ENCODE measurements around the gene ST8SIA6. TPM values are rescaled to one million over a fixed set of nuclear protein-coding genes. Genes with fewer than 3 reads are reported as not detected.

The ST8SIA6 gene
- total and polyA plus RNA-seq, 4 experiments from 2014 or later, result 0.30 to 0.58 (median 0.52) TPM; not detected in 1

DNA sequence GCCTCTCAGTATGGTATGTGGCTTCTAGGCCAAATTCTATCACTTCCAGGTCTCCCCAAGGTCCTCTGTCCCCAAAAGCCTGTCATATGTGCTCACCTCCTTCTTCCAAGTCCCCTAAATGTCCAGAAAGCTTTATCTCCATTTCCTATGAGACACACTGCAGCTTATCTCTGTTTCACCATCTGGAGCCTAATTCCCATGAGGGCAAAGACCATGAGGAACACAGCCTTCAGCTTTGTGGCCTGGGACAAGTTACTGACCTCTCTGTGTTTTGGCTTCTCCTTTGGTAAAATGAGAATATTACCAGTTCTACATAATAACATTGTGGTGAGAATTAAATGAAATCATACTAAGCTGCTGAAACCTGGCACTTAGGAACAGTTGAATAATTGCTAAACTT is 19.2 kb downstream of the ST8SIA6 start:
- Mint-ChIP-seq H3K27me3 (peaks cover 2% of the 10 kb centered on the region in 2 donors), H3K27ac (peak overlapping the region in 1 of 7 donors; percentile 31), H3K9me3 (peaks cover 0 to 4% (median 1%) of the 10 kb centered on the region in 8 donors), H3K4me3 (no peak overlapping the region), H3K36me3 (no peaks in the 10 kb centered on the region), H3K4me1 (peaks cover 5 to 9% (median 8%) of the 10 kb centered on the region in 4 donors)
- DNase-seq, result no peak
- H3K27ac ChIP-seq (ENCODE audit: low read depth, low read length), result no peak overlapping the region
- intact Hi-C loops (cut with micrococcal nuclease), result no loop called here
- H3K36me3 ChIP-seq (ENCODE audit: insufficient read depth, low read length), result no peaks in the 10 kb centered on the region
- H3K27me3 ChIP-seq (ENCODE audit: insufficient read depth, low read length), result no peaks in the 10 kb centered on the region
- no peak overlapping the region for H3K4me3 ChIP-seq (ENCODE audit: low read length in 2 of 2)
- ChIA-PET POLR2A (ENCODE audit: partially characterized antibody) (interaction anchor here (1.6 kb wide), 1 partner anchor 209 kb away, joined by 3 read pairs; the partner anchor contains the start of gene STAM), CTCF (ENCODE audit: partially characterized antibody) (interaction anchor here (0.8 to 2.2 kb wide), 4 partner anchors 19 to 29 kb away, joined by 3 to 14 read pairs (median 3); partner anchors contain the start of gene ST8SIA6)
- no peaks in the 10 kb centered on the region for H3K9me3 ChIP-seq (ENCODE audit: control insufficient read depth in 1 of 2, low read length in 2 of 2)
- peaks cover 9% of the 10 kb centered on the region for H3K4me1 ChIP-seq (ENCODE audit: insufficient read depth, low read length)

GRCh38 chr10:17432723-17433122 is 21.7 kb downstream of the ST8SIA6 start:
- H3K27me3 ChIP-seq (ENCODE audit: insufficient read depth, low read length), result no peaks in the 10 kb centered on the region
- no peaks in the 10 kb centered on the region for H3K9me3 ChIP-seq (ENCODE audit: control insufficient read depth in 1 of 2, low read length in 2 of 2)
- peaks cover 33% of the 10 kb centered on the region for H3K4me1 ChIP-seq (ENCODE audit: insufficient read depth, low read length)
- no peak overlapping the region for H3K4me3 Mint-ChIP-seq
- no peaks in the 10 kb centered on the region for H3K36me3 Mint-ChIP-seq
- no peak overlapping the region for H3K4me3 ChIP-seq (ENCODE audit: low read length in 2 of 2)
- H3K9me3 Mint-ChIP-seq, result peaks cover 0 to 5% (median 1%) of the 10 kb centered on the region in 8 donors
- H3K27ac ChIP-seq (ENCODE audit: low read depth, low read length), result no peak overlapping the region
- intact Hi-C loops (cut with micrococcal nuclease), result no loop called here
- CTCF ChIA-PET (ENCODE audit: partially characterized antibody), result interaction anchor here (0.6 to 18.5 kb wide), 16 partner anchors 10 to 613 kb away, joined by 3 to 467 read pairs (median 3); no protein-coding TSS in a partner anchor
- peaks cover 0 to 2% of the 10 kb centered on the region in 2 donors for H3K27me3 Mint-ChIP-seq
- peaks cover 29 to 34% (median 32%) of the 10 kb centered on the region in 4 donors for H3K4me1 Mint-ChIP-seq
- POLR2A ChIA-PET (ENCODE audit: partially characterized antibody), result interaction anchor here (0.9 kb wide), 1 partner anchor 17 kb away, joined by 3 read pairs; no protein-coding TSS in a partner anchor
- H3K27ac Mint-ChIP-seq, result no peak overlapping the region
- H3K36me3 ChIP-seq (ENCODE audit: insufficient read depth, low read length), result no peaks in the 10 kb centered on the region
- no peak for DNase-seq

GRCh38 chr10:17431871-17432311 is 22.5 kb downstream of the ST8SIA6 start:
- no peaks in the 10 kb centered on the region for H3K9me3 ChIP-seq (ENCODE audit: control insufficient read depth in 1 of 2, low read length in 2 of 2)
- H3K4me1 Mint-ChIP-seq, result peaks cover 38 to 42% (median 41%) of the 10 kb centered on the region in 4 donors
- no peaks in the 10 kb centered on the region for H3K36me3 Mint-ChIP-seq
- no peak overlapping the region for H3K4me3 ChIP-seq (ENCODE audit: low read length in 2 of 2)
- ChIA-PET POLR2A (ENCODE audit: partially characterized antibody) (interaction anchor here (0.9 kb wide), 1 partner anchor 16 kb away, joined by 3 read pairs; no protein-coding TSS in a partner anchor), CTCF (ENCODE audit: partially characterized antibody) (interaction anchor here (0.6 to 18.5 kb wide), 9 partner anchors 9 to 975 kb away, joined by 3 to 467 read pairs (median 4); no protein-coding TSS in a partner anchor)
- intact Hi-C loops (cut with micrococcal nuclease), result loop anchor here (2.0 kb wide), 1 partner anchor 603 kb away; no protein-coding TSS in a partner anchor
- H3K4me1 ChIP-seq (ENCODE audit: insufficient read depth, low read length), result peaks cover 41% of the 10 kb centered on the region
- H3K27me3 ChIP-seq (ENCODE audit: insufficient read depth, low read length), result no peaks in the 10 kb centered on the region
- peak overlapping the region in 1 of 7 donors; percentile 76 for H3K27ac Mint-ChIP-seq
- no peak overlapping the region for H3K27ac ChIP-seq (ENCODE audit: low read depth, low read length)
- peaks cover 0 to 2% of the 10 kb centered on the region in 2 donors for H3K27me3 Mint-ChIP-seq
- peak overlapping the region in 1 of 8 donors; percentile 26 for H3K4me3 Mint-ChIP-seq
- no peak for DNase-seq
- peaks cover 0 to 5% (median under 1%) of the 10 kb centered on the region in 8 donors for H3K9me3 Mint-ChIP-seq
- no peaks in the 10 kb centered on the region for H3K36me3 ChIP-seq (ENCODE audit: insufficient read depth, low read length)

- Histone ChIP-seq H3K27ac (ENCODE audit: low read depth, low read length) (no peak overlapping the region), H3K36me3 (ENCODE audit: insufficient read depth, low read length) (no peaks in the 10 kb centered on the region), H3K4me1 (ENCODE audit: insufficient read depth, low read length) (peaks cover 52% of the 10 kb centered on the region), H3K4me3 (ENCODE audit: low read length in 2 of 2) (no peak overlapping the region), H3K9me3 (ENCODE audit: control insufficient read depth in 1 of 2, low read length in 2 of 2) (no peaks in the 10 kb centered on the region), H3K27me3 (ENCODE audit: insufficient read depth, low read length) (no peaks in the 10 kb centered on the region)
- CTCF ChIA-PET (ENCODE audit: partially characterized antibody), result interaction anchor here (0.7 to 18.5 kb wide), 4 partner anchors 13 to 530 kb away, joined by 3 to 467 read pairs (median 18); no protein-coding TSS in a partner anchor
- Mint-ChIP-seq H3K4me1 (peaks cover 45 to 53% (median 50%) of the 10 kb centered on the region in 4 donors), H3K9me3 (peaks cover 0 to 2% (median 0%) of the 10 kb centered on the region in 8 donors), H3K27ac (peak overlapping the region; percentile 24 to 95 (median 50)), H3K4me3 (peak overlapping the region in 6 of 8 donors; percentile 39 to 79 (median 66)), H3K27me3 (peaks cover 0 to 1% of the 10 kb centered on the region in 2 donors), H3K36me3 (no peaks in the 10 kb centered on the region)
- intact Hi-C loops (cut with micrococcal nuclease), result loop anchor here (1.0 to 2.0 kb wide), 6 partner anchors 22 to 602 kb away; no protein-coding TSS in a partner anchor
- POLR2A ChIA-PET (ENCODE audit: partially characterized antibody), result interaction anchor here (0.9 to 5.3 kb wide), 4 partner anchors 8 to 21 kb away, joined by 3 to 82 read pairs (median 14); no protein-coding TSS in a partner anchor
- peak; percentile 54 to 68 (median 63) for DNase-seq
Observed at GRCh38 chr10:17430647-17431355, 23.6 kb downstream of the ST8SIA6 start.

- no peak overlapping the region for H3K4me3 ChIP-seq (ENCODE audit: low read length in 2 of 2)
Observed at GRCh38 chr10:17429490-17429889, 24.9 kb downstream of the ST8SIA6 start.

DNA sequence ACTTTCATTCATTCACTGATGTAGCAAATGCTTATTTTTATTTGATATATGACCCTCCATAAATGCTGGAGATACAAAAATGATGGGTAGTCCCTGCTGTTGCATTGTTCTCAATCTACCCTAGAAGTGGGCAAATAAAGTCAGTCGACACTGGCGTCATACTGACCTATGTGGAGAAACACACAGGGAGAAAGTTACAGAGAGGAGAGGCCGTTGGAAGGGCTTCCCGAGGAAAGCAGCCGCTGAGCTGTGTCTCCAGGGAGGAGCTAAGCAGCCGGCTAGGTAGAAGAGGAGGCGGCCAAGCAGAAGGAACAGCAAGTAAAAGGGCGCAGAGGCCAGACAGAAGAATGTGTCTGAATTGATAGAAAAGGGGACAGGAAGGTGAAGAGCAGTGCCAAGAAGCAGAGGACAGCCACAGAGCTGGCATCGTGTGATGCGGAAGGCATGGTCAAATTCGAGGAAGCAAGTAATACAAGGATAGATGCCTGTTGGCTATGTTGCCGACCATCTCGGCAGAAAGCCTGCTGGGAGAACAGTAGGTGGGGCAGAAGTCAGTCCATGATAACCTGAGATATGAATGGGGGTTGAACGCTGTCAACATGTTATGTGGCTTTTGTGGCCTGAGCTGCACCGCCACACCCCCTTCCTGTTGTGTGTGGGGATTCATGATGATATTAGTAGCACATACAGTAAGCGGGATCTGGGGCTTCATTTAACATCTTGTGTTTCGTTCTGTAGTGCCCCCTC is 25.9 kb downstream of the ST8SIA6 start:
- H3K27me3 Mint-ChIP-seq, result peaks cover 0 to 1% of the 10 kb centered on the region in 2 donors
- ChIA-PET POLR2A (ENCODE audit: partially characterized antibody) (interaction anchor here (0.6 to 5.3 kb wide), 9 partner anchors 9 to 611 kb away, joined by 3 to 82 read pairs (median 6); partner anchors contain the start of genes RSU1, STAM and VIM), CTCF (ENCODE audit: partially characterized antibody) (interaction anchor here (0.6 to 18.5 kb wide), 13 partner anchors 10 to 1579 kb away, joined by 3 to 467 read pairs (median 5); partner anchors contain the start of genes RSU1, ST8SIA6 and TRDMT1)
- H3K27me3 ChIP-seq (ENCODE audit: insufficient read depth, low read length), result no peaks in the 10 kb centered on the region
- intact Hi-C loops (cut with micrococcal nuclease), result loop anchor here (2.0 to 5.0 kb wide), 4 partner anchors 200 to 991 kb away; partner anchors contain the start of genes PTER, RSU1 and VIM
- H3K36me3 Mint-ChIP-seq, result no peaks in the 10 kb centered on the region
- peaks cover 0 to 4% (median 0%) of the 10 kb centered on the region in 8 donors for H3K9me3 Mint-ChIP-seq
- H3K4me3 Mint-ChIP-seq, result peak overlapping the region; percentile 70 to 86 (median 77)
- peak overlapping the region; percentile 32 to 41 for H3K4me3 ChIP-seq (ENCODE audit: low read length in 2 of 2)
- peak overlapping the region; percentile 87 to 97 (median 95) for H3K27ac Mint-ChIP-seq
- H3K4me1 Mint-ChIP-seq, result peaks cover 58 to 76% (median 69%) of the 10 kb centered on the region in 4 donors
- peak; percentile 81 to 86 (median 82) for DNase-seq
- H3K9me3 ChIP-seq (ENCODE audit: control insufficient read depth in 1 of 2, low read length in 2 of 2), result no peaks in the 10 kb centered on the region
- H3K27ac ChIP-seq (ENCODE audit: low read depth, low read length), result peak overlapping the region; percentile 42
- H3K36me3 ChIP-seq (ENCODE audit: insufficient read depth, low read length), result no peaks in the 10 kb centered on the region
- H3K4me1 ChIP-seq (ENCODE audit: insufficient read depth, low read length), result peaks cover 74% of the 10 kb centered on the region

More at GRCh38 chr10:17429490-17429889, 24.9 kb downstream of the ST8SIA6 start:
- peaks cover 51 to 66% (median 60%) of the 10 kb centered on the region in 4 donors for H3K4me1 Mint-ChIP-seq
- peak overlapping the region; percentile 70 to 86 (median 77) for H3K4me3 Mint-ChIP-seq
- H3K4me1 ChIP-seq (ENCODE audit: insufficient read depth, low read length), result peaks cover 65% of the 10 kb centered on the region
- peaks cover 0 to 1% of the 10 kb centered on the region in 2 donors for H3K27me3 Mint-ChIP-seq
- intact Hi-C loops (cut with micrococcal nuclease), result loop anchor here (2.0 to 5.0 kb wide), 4 partner anchors 201 to 992 kb away; partner anchors contain the start of genes PTER, RSU1 and VIM
- DNase-seq, result no peak
- H3K9me3 Mint-ChIP-seq, result peaks cover 0 to 2% (median 0%) of the 10 kb centered on the region in 8 donors
- no peak overlapping the region for H3K27ac ChIP-seq (ENCODE audit: low read depth, low read length)
- no peaks in the 10 kb centered on the region for H3K9me3 ChIP-seq (ENCODE audit: control insufficient read depth in 1 of 2, low read length in 2 of 2)
- ChIA-PET CTCF (ENCODE audit: partially characterized antibody) (interaction anchor here (1.2 to 18.5 kb wide), 9 partner anchors 9 to 612 kb away, joined by 3 to 467 read pairs (median 5); partner anchors contain the start of genes RSU1, ST8SIA6 and TRDMT1), POLR2A (ENCODE audit: partially characterized antibody) (interaction anchor here (1.0 to 5.3 kb wide), 8 partner anchors 10 to 612 kb away, joined by 3 to 82 read pairs (median 14); partner anchors contain the start of genes RSU1, ST8SIA6 and VIM)
- H3K36me3 Mint-ChIP-seq, result no peaks in the 10 kb centered on the region
- H3K36me3 ChIP-seq (ENCODE audit: insufficient read depth, low read length), result no peaks in the 10 kb centered on the region
- no peaks in the 10 kb centered on the region for H3K27me3 ChIP-seq (ENCODE audit: insufficient read depth, low read length)
- H3K27ac Mint-ChIP-seq, result peak overlapping the region; percentile 48 to 96 (median 91)
